K562 (cell line): ENCODE measurements around the gene RNF114. TPM values are rescaled to one million over a fixed set of nuclear protein-coding genes. Genes with fewer than 3 reads are reported as not detected.

ENCODE experiments used
- BACH1 ChIP-seq: fragments of 200-800 bp; sonication (Bioruptor generic); IDR thresholded peaks from 2 replicates; pipeline ENCODE4 v1.6.1; 2016; ENCODE audit warnings: missing genetic modification characterization, missing compliant biosample characterization
- CEBPG ChIP-seq, 3 experiments: fragments of 200-800 bp in 1 of 3; sonication (Bioruptor generic) in 1 of 3; sonication (generic) in 1 of 3; formaldehyde crosslinking in 1 of 3; IDR thresholded peaks in 2 of 3; conservative IDR thresholded peaks in 1 of 3; 2 replicates each; pipeline versions ENCODE4 v1.6.1 to v1.8.0; 2016 to 2022; ENCODE audit warnings: missing compliant biosample characterization in 2 of 3, missing genetic modification characterization in 2 of 3, mild to moderate bottlenecking in 1 of 3, missing genetic modification reagents in 1 of 3
- CHD1 ChIP-seq: fragments of 200-600 bp; sonication (generic); IDR thresholded peaks from one replicate; pipeline ENCODE4 v1.6.1; 2012; ENCODE audit warnings: mild to moderate bottlenecking, moderate library complexity, low read length, inconsistent platforms
- CTBP1 ChIP-seq: fragments of 450-650 bp; IDR thresholded peaks from 2 replicates; pipeline ENCODE4 v1.6.1; 2016; ENCODE audit warnings: borderline replicate concordance
- GABPB2 ChIP-seq: fragments of 250-450 bp; sonication (Bioruptor Pico); conservative IDR thresholded peaks from 2 replicates; pipeline ENCODE4 v1.5.1; 2021; ENCODE audit warnings: mild to moderate bottlenecking
- MEF2A ChIP-seq: IDR thresholded peaks from 2 replicates; pipeline ENCODE4 v1.6.1; 2011; ENCODE audit warnings: low read depth, mild to moderate bottlenecking, low read length, moderate library complexity; ENCODE audit not compliant: control insufficient read depth
- NR4A1 ChIP-seq, 2 experiments: fragments of 250-450 bp in 1 of 2; fragments of 450-650 bp in 1 of 2; sonication (Bioruptor Pico) in 1 of 2; IDR thresholded peaks; 2 replicates each; pipeline versions ENCODE4 v1.4.0 to v1.6.1; 2016 to 2020; ENCODE audit warnings: mild to moderate bottlenecking in 2 of 2, missing compliant biosample characterization in 1 of 2, missing genetic modification characterization in 1 of 2, moderate library complexity in 1 of 2
- SREBF2 ChIP-seq: sonication (generic); formaldehyde crosslinking; IDR thresholded peaks from 2 replicates; pipeline ENCODE4 v1.4.0; 2020; ENCODE audit warnings: mild to moderate bottlenecking, missing genetic modification reagents
- SRSF9 ChIP-seq: fragments of 200-400 bp; formaldehyde crosslinking; IDR thresholded peaks from 2 replicates; pipeline ENCODE4 v1.6.1; 2017; ENCODE audit warnings: low read depth, low read length, borderline replicate concordance
- TAF9B ChIP-seq: fragments of 450-650 bp; IDR thresholded peaks from 2 replicates; pipeline ENCODE4 v1.6.1; 2018; ENCODE audit warnings: mild to moderate bottlenecking; ENCODE audit not compliant: partially characterized antibody
- TCF7 ChIP-seq: sonication (generic); IDR thresholded peaks from 2 replicates; pipeline ENCODE4 v1.6.1; 2016; ENCODE audit warnings: antibody characterized with exemption, borderline replicate concordance
- ZBTB7A ChIP-seq: IDR thresholded peaks from 2 replicates; pipeline ENCODE4 v1.6.1; 2011; ENCODE audit warnings: low read depth, mild to moderate bottlenecking, low read length, moderate library complexity, borderline replicate concordance; ENCODE audit not compliant: control insufficient read depth
- ZKSCAN1 ChIP-seq: fragments of 150-350 bp; IDR thresholded peaks from 2 replicates; pipeline ENCODE4 v1.6.1; 2016; ENCODE audit warnings: low read depth, low read length
- ZNF134 ChIP-seq: fragments of 250-450 bp; sonication (Bioruptor Pico); conservative IDR thresholded peaks from 2 replicates; pipeline ENCODE4 v1.4.0; 2020
- ZSCAN29 ChIP-seq: fragments of 450-650 bp; IDR thresholded peaks from 2 replicates; pipeline ENCODE4 v1.6.1; 2017
- polyA plus RNA-seq, 8 experiments: library from polyadenylated mRNA; depleted of rRNA in 4 of 8; stranded (reverse) in 5 of 8; unstranded in 3 of 8; fragments of >200 nt; fragmentation: Nextera tagmentation in 2 of 8; fragmentation: Illumina TruSeq in 1 of 8; extraction: Ambion mirVana in 2 of 8; extraction: Trizol in 1 of 8; gene quantifications; 2 replicates each; pipeline versions ENCODE4 v1.2.1 to v1.2.3, GENCODE V29; 2011 to 2014; ENCODE audit warnings: inconsistent platforms in 1 of 8, missing spikeins in 1 of 8
- total RNA-seq, 7 experiments: library from RNA; depleted of rRNA in 6 of 7; stranded (reverse); fragments of >200 nt in 6 of 7; fragmentation: Illumina TruSeq in 2 of 7; extraction: Trizol in 2 of 7; gene quantifications; 2 replicates each; pipeline versions ENCODE4 v1.2.1 to v1.2.3, GENCODE V29; 2011 to 2021; ENCODE audit warnings: low replicate concordance in 1 of 7
- TF ChIP-seq, protein P1 (sequence below): fragments of 450-650 bp; IDR thresholded peaks from 2 replicates; pipeline ENCODE4 v1.6.1; 2016; ENCODE audit warnings: antibody characterized with exemption
- TF ChIP-seq, protein P2 (sequence below), 2 experiments: fragments of 450-650 bp in 1 of 2; sonication (generic) in 1 of 2; formaldehyde crosslinking in 1 of 2; IDR thresholded peaks in 1 of 2; conservative IDR thresholded peaks in 1 of 2; 2 replicates each; pipeline versions ENCODE4 v1.6.1 to v1.8.1; 2016 to 2023; ENCODE audit warnings: mild to moderate bottlenecking in 2 of 2, moderate library complexity in 2 of 2, inconsistent platforms in 1 of 2, missing genetic modification reagents in 1 of 2
- TF ChIP-seq, protein P3 (sequence below): sonication (generic); IDR thresholded peaks from 2 replicates; pipeline ENCODE4 v1.6.1; 2016
- TF ChIP-seq, protein P4 (sequence below): fragments of 450-650 bp; IDR thresholded peaks from 2 replicates; pipeline ENCODE4 v1.6.1; 2016; ENCODE audit warnings: borderline replicate concordance
- TF ChIP-seq, protein P5 (sequence below): sonication (generic); formaldehyde crosslinking; IDR thresholded peaks from 2 replicates; pipeline ENCODE4 v1.8.0; 2022; ENCODE audit warnings: missing genetic modification reagents, mild to moderate bottlenecking, moderate library complexity, borderline replicate concordance

Gene RNF114
- total and polyA plus RNA-seq, 9 of the 15 experiments (the other 6 are each of a cell fraction or from before 2014, with no cell fraction given), result 38.6 to 111 (median 62.6) TPM

DNA sequence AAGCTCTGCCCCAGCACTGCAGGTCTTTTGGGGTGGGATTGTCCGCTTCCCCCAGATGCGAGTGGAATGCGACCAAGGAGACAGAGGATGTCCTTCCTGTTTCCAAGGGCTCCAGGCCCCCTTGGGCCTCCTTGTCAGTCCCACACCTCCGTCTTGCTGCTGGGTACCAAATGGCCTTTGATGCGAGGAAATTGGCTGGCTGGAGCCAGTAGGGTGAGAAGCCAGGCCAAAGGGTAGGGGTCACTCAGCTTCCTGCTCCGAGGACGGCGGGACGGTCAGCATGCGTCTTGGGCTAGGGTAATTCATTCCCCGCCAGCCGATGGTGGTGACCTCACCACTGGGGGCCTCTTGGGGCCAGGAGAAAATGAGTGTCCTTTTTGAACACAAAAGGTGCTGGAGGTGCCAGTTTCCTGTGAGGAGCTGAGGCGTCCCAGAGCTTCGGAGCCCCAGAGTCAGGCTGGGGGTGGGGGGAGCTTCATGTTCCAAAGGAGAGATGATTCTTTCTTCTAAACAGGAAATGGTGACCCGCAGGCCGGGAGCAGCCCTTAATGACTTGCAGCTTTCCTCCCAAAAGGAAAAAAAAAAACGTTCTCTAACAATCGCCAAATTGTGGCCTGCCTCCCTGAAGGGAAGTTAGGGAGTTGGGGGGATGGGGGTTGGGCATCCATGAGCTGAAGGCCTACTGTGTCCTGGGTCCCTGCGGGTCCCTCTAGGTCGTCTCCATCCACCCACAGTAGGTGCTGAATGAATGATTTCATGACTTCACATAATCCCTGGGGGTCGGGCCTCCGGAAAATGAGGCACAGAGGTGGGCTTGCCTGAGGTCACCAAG is 53.3 kb downstream of the RNF114 start (continued):
- TF ChIP-seq CEBPG (CRISPR knock-in tag; IDR thresholded peaks at IDR 0.05), result no peak
- no peak for TF ChIP-seq CEBPG (tag; conservative IDR thresholded peaks at IDR 0.05 in 1 of 2, IDR thresholded peaks at IDR 0.05 in 1 of 2)
- TF ChIP-seq BACH1 (tag), result peak; percentile 62; the same call in 1 of the 2 replicates
- no peak for TF ChIP-seq MEF2A
- no peak for TF ChIP-seq NR4A1 (CRISPR knock-in tag; IDR thresholded peaks at IDR 0.05)
- peak; percentile 68 for TF ChIP-seq NR4A1 (tag; IDR thresholded peaks at IDR 0.05)
- peak; percentile 58; the same call in 1 of the 2 replicates for TF ChIP-seq ZBTB7A
- TF ChIP-seq, protein P1, sequence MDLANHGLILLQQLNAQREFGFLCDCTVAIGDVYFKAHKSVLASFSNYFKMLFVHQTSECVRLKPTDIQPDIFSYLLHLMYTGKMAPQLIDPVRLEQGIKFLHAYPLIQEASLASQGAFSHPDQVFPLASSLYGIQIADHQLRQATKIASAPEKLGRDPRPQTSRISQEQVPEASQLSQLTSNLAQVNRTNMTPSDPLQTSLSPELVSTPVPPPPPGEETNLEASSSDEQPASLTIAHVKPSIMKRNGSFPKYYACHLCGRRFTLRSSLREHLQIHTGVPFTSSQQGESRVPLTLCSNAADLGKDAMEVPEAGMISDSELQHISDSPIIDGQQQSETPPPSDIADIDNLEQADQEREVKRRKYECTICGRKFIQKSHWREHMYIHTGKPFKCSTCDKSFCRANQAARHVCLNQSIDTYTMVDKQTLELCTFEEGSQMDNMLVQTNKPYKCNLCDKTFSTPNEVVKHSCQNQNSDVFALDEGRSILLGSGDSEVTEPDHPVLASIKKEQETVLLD, result no peak
- TF ChIP-seq, protein P2, sequence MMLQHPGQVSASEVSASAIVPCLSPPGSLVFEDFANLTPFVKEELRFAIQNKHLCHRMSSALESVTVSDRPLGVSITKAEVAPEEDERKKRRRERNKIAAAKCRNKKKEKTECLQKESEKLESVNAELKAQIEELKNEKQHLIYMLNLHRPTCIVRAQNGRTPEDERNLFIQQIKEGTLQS (IDR thresholded peaks at IDR 0.05), result peak; percentile 89
- TF ChIP-seq, protein P2 (CRISPR knock-in tag; conservative IDR thresholded peaks at IDR 0.05), result no peak
- TF ChIP-seq SREBF2, result no peak
- TF ChIP-seq TCF7, result no peak
- 0 out of 2 replicates have a peak, but pooled peaks have one; percentile 17 for TF ChIP-seq ZNF134
- TF ChIP-seq TAF9B, result no peak
- no peak for TF ChIP-seq ZSCAN29
- TF ChIP-seq ZKSCAN1, result peak; percentile 97
- TF ChIP-seq, protein P3, sequence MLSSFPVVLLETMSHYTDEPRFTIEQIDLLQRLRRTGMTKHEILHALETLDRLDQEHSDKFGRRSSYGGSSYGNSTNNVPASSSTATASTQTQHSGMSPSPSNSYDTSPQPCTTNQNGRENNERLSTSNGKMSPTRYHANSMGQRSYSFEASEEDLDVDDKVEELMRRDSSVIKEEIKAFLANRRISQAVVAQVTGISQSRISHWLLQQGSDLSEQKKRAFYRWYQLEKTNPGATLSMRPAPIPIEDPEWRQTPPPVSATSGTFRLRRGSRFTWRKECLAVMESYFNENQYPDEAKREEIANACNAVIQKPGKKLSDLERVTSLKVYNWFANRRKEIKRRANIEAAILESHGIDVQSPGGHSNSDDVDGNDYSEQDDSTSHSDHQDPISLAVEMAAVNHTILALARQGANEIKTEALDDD, result no peak
- TF ChIP-seq, protein P4, sequence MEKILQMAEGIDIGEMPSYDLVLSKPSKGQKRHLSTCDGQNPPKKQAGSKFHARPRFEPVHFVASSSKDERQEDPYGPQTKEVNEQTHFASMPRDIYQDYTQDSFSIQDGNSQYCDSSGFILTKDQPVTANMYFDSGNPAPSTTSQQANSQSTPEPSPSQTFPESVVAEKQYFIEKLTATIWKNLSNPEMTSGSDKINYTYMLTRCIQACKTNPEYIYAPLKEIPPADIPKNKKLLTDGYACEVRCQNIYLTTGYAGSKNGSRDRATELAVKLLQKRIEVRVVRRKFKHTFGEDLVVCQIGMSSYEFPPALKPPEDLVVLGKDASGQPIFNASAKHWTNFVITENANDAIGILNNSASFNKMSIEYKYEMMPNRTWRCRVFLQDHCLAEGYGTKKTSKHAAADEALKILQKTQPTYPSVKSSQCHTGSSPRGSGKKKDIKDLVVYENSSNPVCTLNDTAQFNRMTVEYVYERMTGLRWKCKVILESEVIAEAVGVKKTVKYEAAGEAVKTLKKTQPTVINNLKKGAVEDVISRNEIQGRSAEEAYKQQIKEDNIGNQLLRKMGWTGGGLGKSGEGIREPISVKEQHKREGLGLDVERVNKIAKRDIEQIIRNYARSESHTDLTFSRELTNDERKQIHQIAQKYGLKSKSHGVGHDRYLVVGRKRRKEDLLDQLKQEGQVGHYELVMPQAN, result no peak
- TF ChIP-seq CTBP1, result peak; percentile 5; the same call in 1 of the 2 replicates
- no peak for TF ChIP-seq SRSF9
- no peak for TF ChIP-seq GABPB2
- no peak for TF ChIP-seq CHD1
- TF ChIP-seq, protein P5, sequence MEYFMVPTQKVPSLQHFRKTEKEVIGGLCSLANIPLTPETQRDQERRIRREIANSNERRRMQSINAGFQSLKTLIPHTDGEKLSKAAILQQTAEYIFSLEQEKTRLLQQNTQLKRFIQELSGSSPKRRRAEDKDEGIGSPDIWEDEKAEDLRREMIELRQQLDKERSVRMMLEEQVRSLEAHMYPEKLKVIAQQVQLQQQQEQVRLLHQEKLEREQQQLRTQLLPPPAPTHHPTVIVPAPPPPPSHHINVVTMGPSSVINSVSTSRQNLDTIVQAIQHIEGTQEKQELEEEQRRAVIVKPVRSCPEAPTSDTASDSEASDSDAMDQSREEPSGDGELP (CRISPR knock-in tag), result no peak
